Muscle layer of duodenum (tissue), 2 donors: ENCODE data around the gene SPATA17.

Experiments used
- H3K27ac ChIP-seq: one replicate; pipeline ENCODE4 v1.7.0; 2013; ENCODE audit warnings: mild to moderate bottlenecking, low read length
- H3K27me3 ChIP-seq: one replicate; pipeline ENCODE4 v1.7.0; 2013; ENCODE audit warnings: low read depth, mild to moderate bottlenecking, control low read depth, low read length
- H3K36me3 ChIP-seq, 2 donors: one replicate each; pipeline ENCODE4 v1.7.0; 2013; ENCODE audit warnings: low read length in 2 of 2, control low read depth in 1 of 2, mild to moderate bottlenecking in 1 of 2; ENCODE audit not compliant: insufficient read depth in 2 of 2, control insufficient read depth in 1 of 2
- H3K4me1 ChIP-seq, 2 donors: one replicate each; pipeline ENCODE4 v1.7.0; 2013; ENCODE audit warnings: low read length in 2 of 2, mild to moderate bottlenecking in 2 of 2, control low read depth in 1 of 2, moderate library complexity in 1 of 2; ENCODE audit not compliant: insufficient read depth in 2 of 2, control insufficient read depth in 1 of 2
- H3K4me3 ChIP-seq, 2 donors: one replicate each; pipeline ENCODE4 v1.7.0; 2013; ENCODE audit warnings: low read length in 2 of 2, low read depth in 1 of 2, mild to moderate bottlenecking in 1 of 2
- H3K9me3 ChIP-seq, 2 donors: one replicate each; pipeline ENCODE4 v1.7.0; 2013; ENCODE audit warnings: low read length in 2 of 2, control low read depth in 1 of 2, mild to moderate bottlenecking in 1 of 2; ENCODE audit not compliant: control insufficient read depth in 1 of 2
- donor health status: healthy.

Gene SPATA17

GRCh38 chr1:217770918-217771317 lies 139.8 kb downstream of the SPATA17 start:
- Histone ChIP-seq H3K27me3 (no peaks in the 10 kb centered on the region), H3K36me3 (no peaks in the 10 kb centered on the region), H3K4me3 (no peak overlapping the region)

GRCh38 chr1:217776693-217777092 lies 145.5 kb downstream of the SPATA17 start:
- no peak overlapping the region for H3K4me3 ChIP-seq
- H3K4me1 ChIP-seq, result no peaks in the 10 kb centered on the region

More at GRCh38 chr1:217770918-217771317, 139.8 kb downstream of the SPATA17 start:
- Histone ChIP-seq H3K4me1 (no peaks in the 10 kb centered on the region), H3K9me3 (no peaks in the 10 kb centered on the region), H3K27ac (no peak overlapping the region)

GRCh38 chr1:217781056-217781455 lies 149.9 kb downstream of the SPATA17 start:
- no peaks in the 10 kb centered on the region for H3K36me3 ChIP-seq
- no peak overlapping the region for H3K27ac ChIP-seq
- no peak overlapping the region for H3K4me3 ChIP-seq
- H3K9me3 ChIP-seq, result no peaks in the 10 kb centered on the region
- no peaks in the 10 kb centered on the region for H3K27me3 ChIP-seq
- H3K4me1 ChIP-seq, result no peaks in the 10 kb centered on the region

More at GRCh38 chr1:217776693-217777092, 145.5 kb downstream of the SPATA17 start:
- Histone ChIP-seq H3K27ac (no peak overlapping the region), H3K9me3 (no peaks in the 10 kb centered on the region), H3K27me3 (no peaks in the 10 kb centered on the region), H3K36me3 (no peaks in the 10 kb centered on the region)

- Histone ChIP-seq H3K27ac (no peak overlapping the region), H3K4me3 (no peak overlapping the region), H3K27me3 (no peaks in the 10 kb centered on the region), H3K9me3 (no peaks in the 10 kb centered on the region), H3K36me3 (no peaks in the 10 kb centered on the region), H3K4me1 (no peaks in the 10 kb centered on the region)
Measured at GRCh38 chr1:217791091-217791490, 159.9 kb downstream of the SPATA17 start.

- Histone ChIP-seq H3K27ac (no peak overlapping the region), H3K4me1 (no peaks in the 10 kb centered on the region), H3K27me3 (no peaks in the 10 kb centered on the region), H3K36me3 (no peaks in the 10 kb centered on the region), H3K9me3 (no peaks in the 10 kb centered on the region), H3K4me3 (no peak overlapping the region)
Measured at GRCh38 chr1:217805792-217806191, 174.6 kb downstream of the SPATA17 start.

GRCh38 chr1:217812175-217812574 lies 181.0 kb downstream of the SPATA17 start:
- no peaks in the 10 kb centered on the region for H3K4me1 ChIP-seq
- no peak overlapping the region for H3K4me3 ChIP-seq
- H3K27ac ChIP-seq, result no peak overlapping the region
- no peaks in the 10 kb centered on the region for H3K36me3 ChIP-seq
- peaks cover 0 to 4% of the 10 kb centered on the region in 2 donors for H3K9me3 ChIP-seq
- H3K27me3 ChIP-seq, result no peaks in the 10 kb centered on the region

GRCh38 chr1:217813031-217813430 lies 181.9 kb downstream of the SPATA17 start:
- H3K36me3 ChIP-seq, result no peaks in the 10 kb centered on the region
- H3K27ac ChIP-seq, result no peak overlapping the region
- no peaks in the 10 kb centered on the region for H3K4me1 ChIP-seq
- H3K4me3 ChIP-seq, result no peak overlapping the region
- H3K27me3 ChIP-seq, result no peaks in the 10 kb centered on the region
- H3K9me3 ChIP-seq, result peaks cover 0 to 4% of the 10 kb centered on the region in 2 donors

GRCh38 chr1:217837691-217838090 lies 206.5 kb downstream of the SPATA17 start:
- H3K27ac ChIP-seq, result no peak overlapping the region
- H3K4me1 ChIP-seq, result no peaks in the 10 kb centered on the region
- no peaks in the 10 kb centered on the region for H3K27me3 ChIP-seq
- no peaks in the 10 kb centered on the region for H3K36me3 ChIP-seq
- H3K4me3 ChIP-seq, result no peak overlapping the region
- H3K9me3 ChIP-seq, result no peaks in the 10 kb centered on the region

GRCh38 chr1:217839161-217839560 lies 208.0 kb downstream of the SPATA17 start:
- H3K36me3 ChIP-seq, result no peaks in the 10 kb centered on the region
- no peaks in the 10 kb centered on the region for H3K27me3 ChIP-seq
- H3K4me1 ChIP-seq, result no peaks in the 10 kb centered on the region
- no peaks in the 10 kb centered on the region for H3K9me3 ChIP-seq
- H3K27ac ChIP-seq, result no peak overlapping the region
- H3K4me3 ChIP-seq, result no peak overlapping the region

GRCh38 chr1:217846733-217847132 lies 215.6 kb downstream of the SPATA17 start:
- no peaks in the 10 kb centered on the region for H3K36me3 ChIP-seq

GRCh38 chr1:217847643-217848042 lies 216.5 kb downstream of the SPATA17 start:
- Histone ChIP-seq H3K27ac (no peak overlapping the region), H3K36me3 (no peaks in the 10 kb centered on the region), H3K4me1 (no peaks in the 10 kb centered on the region)

More at GRCh38 chr1:217846733-217847132, 215.6 kb downstream of the SPATA17 start:
- Histone ChIP-seq H3K9me3 (no peaks in the 10 kb centered on the region), H3K27me3 (no peaks in the 10 kb centered on the region), H3K27ac (no peak overlapping the region), H3K4me3 (no peak overlapping the region), H3K4me1 (no peaks in the 10 kb centered on the region)

GRCh38 chr1:217856342-217857034 lies 225.3 kb downstream of the SPATA17 start:
- H3K4me3 ChIP-seq, result no peak overlapping the region

More at GRCh38 chr1:217847643-217848042, 216.5 kb downstream of the SPATA17 start:
- Histone ChIP-seq H3K27me3 (no peaks in the 10 kb centered on the region), H3K4me3 (no peak overlapping the region), H3K9me3 (no peaks in the 10 kb centered on the region)

More at GRCh38 chr1:217856342-217857034, 225.3 kb downstream of the SPATA17 start:
- Histone ChIP-seq H3K36me3 (no peaks in the 10 kb centered on the region), H3K27me3 (no peaks in the 10 kb centered on the region), H3K4me1 (peaks cover 0 to 3% of the 10 kb centered on the region in 2 donors), H3K27ac (no peak overlapping the region), H3K9me3 (peaks cover 0 to 3% of the 10 kb centered on the region in 2 donors)
